HFFc6 (cell line): ENCODE results near the gene ZG16B. TPM values are rescaled to one million over a fixed set of nuclear protein-coding genes. Genes with fewer than 3 reads are reported as not detected.

Experiments
- DNase-seq: peaks from one replicate; pipeline ENCODE4 v3.0.0-alpha.2; 2018
- H3K27ac Mint-ChIP-seq: 2 replicates; pipeline ENCODE4 v1.8.0; 2020; ENCODE audit warnings: mild to moderate bottlenecking, mixed read lengths
- H3K27me3 Mint-ChIP-seq: 2 replicates; pipeline ENCODE4 v1.8.0; 2021; ENCODE audit warnings: mild to moderate bottlenecking, moderate library complexity, mixed read lengths; ENCODE audit not compliant: insufficient read depth
- H3K36me3 Mint-ChIP-seq: 2 replicates; pipeline ENCODE4 v1.8.0; 2021; ENCODE audit warnings: low read depth, mixed read lengths
- H3K4me1 Mint-ChIP-seq: 2 replicates; pipeline ENCODE4 v1.8.0; 2020; ENCODE audit warnings: low read depth, mixed read lengths
- H3K4me3 Mint-ChIP-seq: 2 replicates; pipeline ENCODE4 v1.8.0; 2020; ENCODE audit warnings: mild to moderate bottlenecking, moderate library complexity, mixed read lengths
- H3K9me3 Mint-ChIP-seq: 2 replicates; pipeline ENCODE4 v1.8.0; 2020; ENCODE audit warnings: mild to moderate bottlenecking, mixed read lengths
- CTCF ChIP-seq: fragments of 200-600 bp; sonication (generic); IDR thresholded peaks from 2 replicates; pipeline ENCODE4 v1.5.0; 2021; ENCODE audit warnings: antibody characterized with exemption, mild to moderate bottlenecking
- total RNA-seq, 6 experiments: library from RNA; stranded (reverse); fragmentation: NEBNext Ultra II Directional; extraction: Animal tissue kit (Norgen Biotek cat#: 25700); gene quantifications; 2 replicates in 1 of 6; 3 replicates in 5 of 6; pipeline ENCODE4 v1.2.3, GENCODE V29; 2021

The ZG16B gene
- total RNA-seq, 6 experiments from 2014 or later = 0.41 to 0.68 (median 0.46) TPM; not detected in 2

- no peak for TF ChIP-seq CTCF
- H3K9me3 Mint-ChIP-seq = no peaks in the 10 kb centered on the region
- H3K4me3 Mint-ChIP-seq = no peak overlapping the region
- H3K4me1 Mint-ChIP-seq = no peaks in the 10 kb centered on the region
- H3K36me3 Mint-ChIP-seq = no peaks in the 10 kb centered on the region
- DNase-seq = no peak
- H3K27me3 Mint-ChIP-seq = peaks cover 46% of the 10 kb centered on the region
- no peak overlapping the region for H3K27ac Mint-ChIP-seq
Measured at GRCh38 chr16:2814551-2815298, 15.4 kb upstream of the ZG16B start.

- Mint-ChIP-seq H3K4me3 (no peak overlapping the region), H3K4me1 (no peaks in the 10 kb centered on the region), H3K27me3 (peaks cover 40% of the 10 kb centered on the region), H3K36me3 (no peaks in the 10 kb centered on the region), H3K27ac (no peak overlapping the region), H3K9me3 (no peaks in the 10 kb centered on the region)
- DNase-seq = no peak
- TF ChIP-seq CTCF = no peak
Measured at GRCh38 chr16:2815299-2815771, 14.8 kb upstream of the ZG16B start.

GRCh38 chr16:2816751-2817339, 13.3 kb upstream of the ZG16B start, which contains the start of gene PRSS21:
Gene PRSS21 (plus strand): TSS chr16:2817237. CDS start chr16:2817269, 32 bp downstream.
- Mint-ChIP-seq H3K36me3 (no peaks in the 10 kb centered on the region), H3K27me3 (peaks cover 38% of the 10 kb centered on the region), H3K9me3 (no peaks in the 10 kb centered on the region), H3K4me3 (no peak within 1 kb of the TSS), H3K27ac (no peak within 1 kb of the TSS), H3K4me1 (no peaks in the 10 kb centered on the region)
- TF ChIP-seq CTCF = peak; percentile 43; the same call in 1 of the 2 replicates
- DNase-seq = no peak

- H3K4me1 Mint-ChIP-seq = no peaks in the 10 kb centered on the region
- H3K27ac Mint-ChIP-seq = no peak overlapping the region
- no peaks in the 10 kb centered on the region for H3K36me3 Mint-ChIP-seq
- H3K27me3 Mint-ChIP-seq = peaks cover 37% of the 10 kb centered on the region
- no peaks in the 10 kb centered on the region for H3K9me3 Mint-ChIP-seq
- no peak overlapping the region for H3K4me3 Mint-ChIP-seq
- TF ChIP-seq CTCF = no peak
- no peak for DNase-seq
Measured at GRCh38 chr16:2817340-2818271, 12.5 kb upstream of the ZG16B start.

GRCh38 chr16:2818272-2818876, 11.7 kb upstream of the ZG16B start:
- Mint-ChIP-seq H3K27ac (no peak overlapping the region), H3K36me3 (no peaks in the 10 kb centered on the region), H3K9me3 (no peaks in the 10 kb centered on the region), H3K4me3 (no peak overlapping the region), H3K4me1 (no peaks in the 10 kb centered on the region), H3K27me3 (peaks cover 37% of the 10 kb centered on the region)
- DNase-seq = no peak
- no peak for TF ChIP-seq CTCF
